Tibial artery (tissue), 4 donors: ENCODE measurements around the gene PDE4B.
A peak's percentile ranks its signal among the peaks of the same experiment; 100 is the strongest.

Experiments used
- DNase-seq, 2 donors: peaks; one replicate each; pipeline ENCODE4 v3.0.0-alpha.2; 2019
- H3K27ac ChIP-seq, 2 donors: fragments of 200-600 bp; sonication (generic) in 1 of 2; 1 replicate in 1 of 2; 2 replicates in 1 of 2; pipeline ENCODE4 v1.5.1; 2018 to 2019; ENCODE audit warnings: mild to moderate bottlenecking in 1 of 2
- H3K27me3 ChIP-seq, 2 donors: fragments of 200-600 bp; sonication (generic) in 1 of 2; one replicate each; pipeline versions ENCODE4 v1.5.1 to v1.6.0; 2016 to 2019
- H3K36me3 ChIP-seq, 3 donors: fragments of 200-600 bp; sonication (generic) in 2 of 3; one replicate each; pipeline ENCODE4 v1.5.1; 2016 to 2019; ENCODE audit warnings: mild to moderate bottlenecking in 2 of 3
- H3K4me1 ChIP-seq, 4 donors: fragments of 200-600 bp; sonication (generic) in 2 of 4; 1 replicate in 3 of 4; 2 replicates in 1 of 4; pipeline ENCODE4 v1.5.1; 2016 to 2019
- H3K4me3 ChIP-seq, 2 donors: fragments of 200-600 bp; sonication (generic) in 1 of 2; 1 replicate in 1 of 2; 2 replicates in 1 of 2; pipeline ENCODE4 v1.5.1; 2018 to 2019; ENCODE audit warnings: mild to moderate bottlenecking in 2 of 2
- H3K9me3 ChIP-seq, 3 donors: fragments of 200-600 bp; sonication (generic) in 1 of 3; one replicate each; pipeline ENCODE4 v1.5.1; 2016 to 2019
- CTCF ChIP-seq, 2 experiments: fragments of 200-600 bp in 1 of 2; fragments of 450-650 bp in 1 of 2; IDR thresholded peaks; one replicate each; pipeline ENCODE4 v1.5.1; 2017 to 2019; ENCODE audit warnings: antibody characterized with exemption in 2 of 2, mild to moderate bottlenecking in 1 of 2, moderate library complexity in 1 of 2
- intact Hi-C: fragments of 100-400 bp; cut with DNase I; formaldehyde crosslinking; loops from one replicate; pipeline ENCODE4 v1.15.0; 2023; ENCODE audit warnings: low total_unique reads

Gene PDE4B

GRCh38 chr1:65949230-65949626 lies 156.5 kb downstream of the PDE4B start:
- H3K4me1 ChIP-seq: no peaks in the 10 kb centered on the region
- no peaks in the 10 kb centered on the region for H3K27me3 ChIP-seq
- peak in 1 of 2 donors; percentile 31 for DNase-seq
- H3K36me3 ChIP-seq: no peaks in the 10 kb centered on the region
- no peak overlapping the region for H3K4me3 ChIP-seq
- H3K9me3 ChIP-seq: no peaks in the 10 kb centered on the region
- no peak for TF ChIP-seq CTCF (IDR thresholded peaks at IDR 0.05)
- intact Hi-C loops: no loop called here
- H3K27ac ChIP-seq: no peak overlapping the region

GRCh38 chr1:65949933-65950332 lies 157.2 kb downstream of the PDE4B start:
- intact Hi-C loops: loop anchor here (10.0 kb wide), 1 partner anchor 775 kb away; no protein-coding TSS in a partner anchor
- TF ChIP-seq CTCF (IDR thresholded peaks at IDR 0.05): no peak
- no peak overlapping the region for H3K27ac ChIP-seq
- H3K9me3 ChIP-seq: no peaks in the 10 kb centered on the region
- no peaks in the 10 kb centered on the region for H3K27me3 ChIP-seq
- H3K4me1 ChIP-seq: no peaks in the 10 kb centered on the region
- H3K36me3 ChIP-seq: no peaks in the 10 kb centered on the region
- no peak for DNase-seq
- no peak overlapping the region for H3K4me3 ChIP-seq

- Histone ChIP-seq H3K4me3 (no peak overlapping the region), H3K36me3 (no peaks in the 10 kb centered on the region), H3K9me3 (no peaks in the 10 kb centered on the region), H3K27ac (no peak overlapping the region), H3K4me1 (no peaks in the 10 kb centered on the region), H3K27me3 (no peaks in the 10 kb centered on the region)
- TF ChIP-seq CTCF (IDR thresholded peaks at IDR 0.05): no peak
- no peak for DNase-seq
- intact Hi-C loops: loop anchor here (10.0 kb wide), 1 partner anchor 772 kb away; no protein-coding TSS in a partner anchor
Measured at GRCh38 chr1:65952696-65953095, 160.0 kb downstream of the PDE4B start.

GRCh38 chr1:65953170-65953569 lies 160.5 kb downstream of the PDE4B start:
- no peaks in the 10 kb centered on the region for H3K9me3 ChIP-seq
- no peak overlapping the region for H3K27ac ChIP-seq
- no peaks in the 10 kb centered on the region for H3K4me1 ChIP-seq
- no peaks in the 10 kb centered on the region for H3K27me3 ChIP-seq
- intact Hi-C loops: loop anchor here (10.0 kb wide), 1 partner anchor 772 kb away; no protein-coding TSS in a partner anchor
- H3K4me3 ChIP-seq: no peak overlapping the region
- H3K36me3 ChIP-seq: no peaks in the 10 kb centered on the region
- no peak for DNase-seq
- TF ChIP-seq CTCF (IDR thresholded peaks at IDR 0.05): no peak

GRCh38 chr1:65955071-65955470 lies 162.4 kb downstream of the PDE4B start:
- no peaks in the 10 kb centered on the region for H3K9me3 ChIP-seq
- no peak overlapping the region for H3K4me3 ChIP-seq
- H3K4me1 ChIP-seq: peaks cover 0 to 6% (median 0%) of the 10 kb centered on the region in 4 donors
- H3K27ac ChIP-seq: no peak overlapping the region
- DNase-seq: no peak
- no peaks in the 10 kb centered on the region for H3K27me3 ChIP-seq
- TF ChIP-seq CTCF (IDR thresholded peaks at IDR 0.05): no peak
- intact Hi-C loops: loop anchor here (5.0 to 10.0 kb wide), 3 partner anchors 287 to 770 kb away; no protein-coding TSS in a partner anchor
- no peaks in the 10 kb centered on the region for H3K36me3 ChIP-seq

GRCh38 chr1:65955503-65955902 lies 162.8 kb downstream of the PDE4B start:
- H3K27me3 ChIP-seq: no peaks in the 10 kb centered on the region
- H3K27ac ChIP-seq: no peak overlapping the region
- DNase-seq: no peak
- no peak for TF ChIP-seq CTCF (IDR thresholded peaks at IDR 0.05)
- peaks cover 0 to 8% (median 0%) of the 10 kb centered on the region in 4 donors for H3K4me1 ChIP-seq
- no peaks in the 10 kb centered on the region for H3K36me3 ChIP-seq
- intact Hi-C loops: loop anchor here (5.0 to 10.0 kb wide), 3 partner anchors 287 to 769 kb away; no protein-coding TSS in a partner anchor
- no peak overlapping the region for H3K4me3 ChIP-seq
- H3K9me3 ChIP-seq: no peaks in the 10 kb centered on the region
